HepG2 (cell line): ENCODE results near the gene GRIK3. TPM values are rescaled to one million over a fixed set of nuclear protein-coding genes. Genes with fewer than 3 reads are reported as not detected.

Experiments used
- ATAC-seq: fragments of 200-7000 bp; cut with Tn5 transposase; 3 replicates; pipeline ENCODE4 v1.9.1; 2020; ENCODE audit warnings: mild to moderate bottlenecking, moderate library complexity
- BruUV-seq: library from RNA; stranded (reverse); fragments of 400-500 nt; replicated peaks from 2 replicates; lab custom pipeline; 2021; lab: Mats Ljungman, UMichigan
- CTCF ChIA-PET: fragments of 300-600 bp; formaldehyde crosslinking; extraction: SDS; loops from one replicate; lab custom pipeline; 2021; ENCODE audit warnings: low total read pairs, inconsistent platforms, low intra/inter-chr PET ratio; lab: Yijun Ruan, JAX
- POLR2A ChIA-PET: fragments of 350-600 bp; sonication (Branson Sonifier 250); formaldehyde crosslinking; loops from one replicate; lab custom pipeline; 2020; ENCODE audit warnings: antibody characterized with exemption, inconsistent platforms; lab: Yijun Ruan, JAX
- DNase-seq: peaks from one replicate; pipeline ENCODE4 v3.0.0-alpha.2; 2015; ENCODE audit warnings: low spot score
- FAIRE-seq: peaks from 3 replicates; lab custom pipeline; 2011; peaks lifted over from hg19 to GRCh38; lab: Jason Lieb, UNC
- H2AFZ ChIP-seq: one replicate; pipeline ENCODE4 v1.6.1; 2011; ENCODE audit warnings: low read length, inconsistent platforms
- H3K27ac ChIP-seq: fragments of 300-600 bp; 3 replicates; pipeline ENCODE4 v1.8.0; 2011; ENCODE audit warnings: mixed run types, mild to moderate bottlenecking, mixed read lengths, low read length, inconsistent platforms; ENCODE audit not compliant: insufficient read depth; ENCODE audit errors: extremely low read length
- H3K27me3 ChIP-seq, 2 experiments: fragments of 200-600 bp in 1 of 2; 2 replicates in 1 of 2; 3 replicates in 1 of 2; pipeline versions ENCODE4 v1.6.0 to v1.8.0; 2011; ENCODE audit warnings: low read length in 2 of 2, mild to moderate bottlenecking in 2 of 2, moderate library complexity in 2 of 2, inconsistent platforms in 1 of 2; ENCODE audit not compliant: insufficient read depth in 2 of 2, control insufficient read depth in 1 of 2
- H3K36me3 ChIP-seq, 2 experiments: fragments of 200-600 bp in 1 of 2; replicated peaks in 1 of 2; 2 replicates in 1 of 2; 3 replicates in 1 of 2; pipeline versions ENCODE4 v1.5.1 to v1.8.0; 2011; ENCODE audit warnings: low read length in 2 of 2, inconsistent platforms in 1 of 2; ENCODE audit not compliant: insufficient read depth in 2 of 2, control insufficient read depth in 1 of 2
- H3K4me1 ChIP-seq: 2 replicates; pipeline ENCODE4 v1.5.1; 2012; ENCODE audit warnings: low read length, inconsistent platforms; ENCODE audit not compliant: insufficient read depth
- H3K4me2 ChIP-seq: 2 replicates; pipeline ENCODE4 v1.6.0; 2011; ENCODE audit warnings: low read depth, low read length, inconsistent platforms
- H3K4me3 ChIP-seq, 3 experiments: fragments of 200-600 bp in 1 of 3; sonication (generic), shearing (Covaris generic) in 1 of 3; replicated peaks in 1 of 3; 2 replicates each; pipeline ENCODE4 v1.5.1; 2011 to 2016; ENCODE audit warnings: low read length in 3 of 3, inconsistent platforms in 2 of 3, low read depth in 2 of 3, mild to moderate bottlenecking in 2 of 3, control low read depth in 1 of 3, mixed read lengths in 1 of 3; ENCODE audit not compliant: insufficient read depth in 1 of 3
- H3K79me2 ChIP-seq: one replicate; pipeline ENCODE4 v1.6.1; 2011; ENCODE audit warnings: low read length, inconsistent platforms; ENCODE audit not compliant: insufficient read depth
- H3K9ac ChIP-seq: 2 replicates; pipeline ENCODE4 v1.6.0; 2011; ENCODE audit warnings: mild to moderate bottlenecking, low read depth, low read length, inconsistent platforms; ENCODE audit not compliant: insufficient read depth
- H3K9me3 ChIP-seq: 2 replicates; pipeline ENCODE4 v1.5.1; 2012; ENCODE audit warnings: mild to moderate bottlenecking, low read length
- H4K20me1 ChIP-seq: 2 replicates; pipeline ENCODE4 v1.6.0; 2011; ENCODE audit warnings: inconsistent platforms, mild to moderate bottlenecking, low read length, moderate library complexity; ENCODE audit not compliant: insufficient read depth
- ELF3 ChIP-seq: IDR thresholded peaks from 2 replicates; pipeline ENCODE4 v1.6.1; 2016; ENCODE audit warnings: missing genetic modification reagents, missing compliant biosample characterization
- FIP1L1 ChIP-seq: fragments of 200-400 bp; formaldehyde crosslinking; IDR thresholded peaks from 2 replicates; pipeline ENCODE4 v1.6.1; 2018; ENCODE audit warnings: low read depth, mild to moderate bottlenecking, low read length, moderate library complexity, borderline replicate concordance; ENCODE audit not compliant: insufficient read depth
- KLF13 ChIP-seq: sonication (generic); formaldehyde crosslinking; IDR thresholded peaks from 2 replicates; pipeline ENCODE4 v1.4.0; 2020; ENCODE audit warnings: mild to moderate bottlenecking, missing genetic modification reagents
- ZNF607 ChIP-seq: sonication (generic); formaldehyde crosslinking; IDR thresholded peaks from 2 replicates; pipeline ENCODE4 v1.5.1; 2020; ENCODE audit warnings: missing genetic modification reagents, mild to moderate bottlenecking, borderline replicate concordance
- WGBS: methylation state at CpG from one replicate; pipeline ENCODE4 v1.1.6; 2017; ENCODE audit warnings: low lambda C conversion rate; 5-methylcytosine and 5-hydroxymethylcytosine counted together
- in situ Hi-C: cut with HindIII; loops from 2 replicates; pipeline ENCODE4 v1.10.0; 2017; ENCODE audit warnings: low pct_unique_long_range_greater_than_20kb; ENCODE audit not compliant: extremely low pct_ligation_motif_present
- intact Hi-C: fragments of 100-400 bp; cut with micrococcal nuclease; formaldehyde crosslinking; loops from one replicate; pipeline ENCODE4 v1.10.0; 2022; ENCODE audit not compliant: unreplicated experiment
- polyA plus RNA-seq, 8 experiments: library from polyadenylated mRNA; depleted of rRNA in 3 of 8; stranded (reverse) in 7 of 8; unstranded in 1 of 8; fragments of >200 nt; fragmentation: Illumina TruSeq in 4 of 8; extraction: Trizol in 4 of 8; gene quantifications; 2 replicates each; pipeline versions ENCODE4 v1.2.1 to v1.2.3, GENCODE V29; 2011 to 2016; ENCODE audit warnings: low read depth in 4 of 8, missing spikeins in 1 of 8, mixed read lengths in 1 of 8; ENCODE audit not compliant: insufficient read depth in 1 of 8
- total RNA-seq, 5 experiments: library from RNA; depleted of rRNA; stranded (reverse); fragments of >200 nt; fragmentation: Illumina TruSeq; extraction: Trizol; gene quantifications; 2 replicates each; pipeline ENCODE4 v1.2.3, GENCODE V29; 2016; ENCODE audit warnings: low read depth in 1 of 5
- TF ChIP-seq, protein P1 (sequence below): sonication (generic); formaldehyde crosslinking; IDR thresholded peaks from 2 replicates; pipeline ENCODE4 v1.5.1; 2020; ENCODE audit warnings: mild to moderate bottlenecking, missing genetic modification reagents, moderate library complexity
- TF ChIP-seq, protein P2 (sequence below): IDR thresholded peaks from 2 replicates; pipeline ENCODE4 v1.6.1; 2016
- TF ChIP-seq, protein P3 (sequence below): sonication (generic); formaldehyde crosslinking; IDR thresholded peaks from 2 replicates; pipeline ENCODE4 v1.4.0; 2020; ENCODE audit warnings: missing genetic modification reagents; ENCODE audit errors: not compliant biosample characterization
- TF ChIP-seq, protein P4 (sequence below): sonication (generic); formaldehyde crosslinking; IDR thresholded peaks from 2 replicates; pipeline ENCODE4 v1.5.0; 2020; ENCODE audit warnings: mild to moderate bottlenecking, missing genetic modification reagents, moderate library complexity

GRIK3 gene
- total and polyA plus RNA-seq, 2 of the 13 experiments (the other 11 are each of a cell fraction or from before 2014, with no cell fraction given), result not detected

DNA sequence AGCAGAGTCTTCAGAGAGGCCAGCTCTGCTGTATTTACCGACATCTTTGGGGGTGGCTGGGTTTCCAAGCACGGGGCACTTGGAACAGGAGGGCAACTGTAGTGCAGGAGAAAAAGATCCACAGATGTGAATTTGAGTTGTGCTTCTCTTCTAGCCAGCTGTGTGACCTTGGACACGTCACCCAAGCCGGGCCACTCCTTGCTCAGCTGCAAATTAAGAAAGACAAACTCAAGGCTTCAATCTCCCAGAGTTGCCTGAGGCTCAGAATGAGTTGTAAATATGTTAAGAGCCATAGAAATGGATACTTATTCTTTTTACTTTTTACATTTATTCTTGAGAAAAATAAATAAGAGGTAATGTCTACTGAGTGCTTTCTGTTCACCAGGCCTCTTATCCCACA, 24.3 kb downstream of the GRIK3 start:
- Histone ChIP-seq H3K4me2 (no peak overlapping the region), H3K4me1 (no peaks in the 10 kb centered on the region), H2AFZ (no peak overlapping the region), H3K27ac (no peak overlapping the region), H4K20me1 (no peaks in the 10 kb centered on the region), H3K4me3 (no peak overlapping the region), H3K9ac (no peak overlapping the region)
- no TSS peak for BruUV-seq
- no peak for ATAC-seq
- TF ChIP-seq ELF3 (no peak), KLF13 (CRISPR knock-in tag) (no peak), ZNF607 (no peak), FIP1L1 (no peak)
- TF ChIP-seq, protein P1, sequence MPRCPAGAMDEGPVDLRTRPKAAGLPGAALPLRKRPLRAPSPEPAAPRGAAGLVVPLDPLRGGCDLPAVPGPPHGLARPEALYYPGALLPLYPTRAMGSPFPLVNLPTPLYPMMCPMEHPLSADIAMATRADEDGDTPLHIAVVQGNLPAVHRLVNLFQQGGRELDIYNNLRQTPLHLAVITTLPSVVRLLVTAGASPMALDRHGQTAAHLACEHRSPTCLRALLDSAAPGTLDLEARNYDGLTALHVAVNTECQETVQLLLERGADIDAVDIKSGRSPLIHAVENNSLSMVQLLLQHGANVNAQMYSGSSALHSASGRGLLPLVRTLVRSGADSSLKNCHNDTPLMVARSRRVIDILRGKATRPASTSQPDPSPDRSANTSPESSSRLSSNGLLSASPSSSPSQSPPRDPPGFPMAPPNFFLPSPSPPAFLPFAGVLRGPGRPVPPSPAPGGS (CRISPR knock-in tag), result no peak
- TF ChIP-seq, protein P2, sequence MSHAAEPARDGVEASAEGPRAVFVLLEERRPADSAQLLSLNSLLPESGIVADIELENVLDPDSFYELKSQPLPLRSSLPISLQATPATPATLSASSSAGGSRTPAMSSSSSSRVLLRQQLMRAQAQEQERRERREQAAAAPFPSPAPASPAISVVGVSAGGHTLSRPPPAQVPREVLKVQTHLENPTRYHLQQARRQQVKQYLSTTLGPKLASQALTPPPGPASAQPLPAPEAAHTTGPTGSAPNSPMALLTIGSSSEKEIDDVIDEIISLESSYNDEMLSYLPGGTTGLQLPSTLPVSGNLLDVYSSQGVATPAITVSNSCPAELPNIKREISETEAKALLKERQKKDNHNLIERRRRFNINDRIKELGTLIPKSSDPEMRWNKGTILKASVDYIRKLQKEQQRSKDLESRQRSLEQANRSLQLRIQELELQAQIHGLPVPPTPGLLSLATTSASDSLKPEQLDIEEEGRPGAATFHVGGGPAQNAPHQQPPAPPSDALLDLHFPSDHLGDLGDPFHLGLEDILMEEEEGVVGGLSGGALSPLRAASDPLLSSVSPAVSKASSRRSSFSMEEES (CRISPR knock-in tag), result no peak
- TF ChIP-seq, protein P3, sequence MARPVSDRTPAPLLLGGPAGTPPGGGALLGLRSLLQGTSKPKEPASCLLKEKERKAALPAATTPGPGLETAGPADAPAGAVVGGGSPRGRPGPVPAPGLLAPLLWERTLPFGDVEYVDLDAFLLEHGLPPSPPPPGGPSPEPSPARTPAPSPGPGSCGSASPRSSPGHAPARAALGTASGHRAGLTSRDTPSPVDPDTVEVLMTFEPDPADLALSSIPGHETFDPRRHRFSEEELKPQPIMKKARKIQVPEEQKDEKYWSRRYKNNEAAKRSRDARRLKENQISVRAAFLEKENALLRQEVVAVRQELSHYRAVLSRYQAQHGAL (CRISPR knock-in tag), result no peak
- TF ChIP-seq, protein P4, sequence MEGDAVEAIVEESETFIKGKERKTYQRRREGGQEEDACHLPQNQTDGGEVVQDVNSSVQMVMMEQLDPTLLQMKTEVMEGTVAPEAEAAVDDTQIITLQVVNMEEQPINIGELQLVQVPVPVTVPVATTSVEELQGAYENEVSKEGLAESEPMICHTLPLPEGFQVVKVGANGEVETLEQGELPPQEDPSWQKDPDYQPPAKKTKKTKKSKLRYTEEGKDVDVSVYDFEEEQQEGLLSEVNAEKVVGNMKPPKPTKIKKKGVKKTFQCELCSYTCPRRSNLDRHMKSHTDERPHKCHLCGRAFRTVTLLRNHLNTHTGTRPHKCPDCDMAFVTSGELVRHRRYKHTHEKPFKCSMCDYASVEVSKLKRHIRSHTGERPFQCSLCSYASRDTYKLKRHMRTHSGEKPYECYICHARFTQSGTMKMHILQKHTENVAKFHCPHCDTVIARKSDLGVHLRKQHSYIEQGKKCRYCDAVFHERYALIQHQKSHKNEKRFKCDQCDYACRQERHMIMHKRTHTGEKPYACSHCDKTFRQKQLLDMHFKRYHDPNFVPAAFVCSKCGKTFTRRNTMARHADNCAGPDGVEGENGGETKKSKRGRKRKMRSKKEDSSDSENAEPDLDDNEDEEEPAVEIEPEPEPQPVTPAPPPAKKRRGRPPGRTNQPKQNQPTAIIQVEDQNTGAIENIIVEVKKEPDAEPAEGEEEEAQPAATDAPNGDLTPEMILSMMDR, result no peak
- TF ChIP-seq, all 625 proteins: peak for 0
- Histone ChIP-seq H3K36me3 (no peaks in the 10 kb centered on the region), H3K27me3 (peaks cover 0 to 2% of the 10 kb centered on the region in 2 experiments; a peak in 1 of 5 replicates), H3K9me3 (no peaks in the 10 kb centered on the region), H3K79me2 (no peaks in the 10 kb centered on the region)
- FAIRE-seq, result no peak
- in situ Hi-C loops (no loop called here), intact Hi-C loops (no loop called here)
- WGBS, result 0% methylated on average over 4 of the region's 4 CpGs
- ChIA-PET CTCF (no interaction called here), POLR2A (no interaction called here)
- DNase-seq, result no peak
